Body of pancreas (tissue), 4 donors: ENCODE data around the gene ACSL1.

ENCODE experiments used
- POLR2A ChIP-seq, 3 donors: fragments of 450-650 bp; IDR thresholded peaks; one replicate each; pipeline ENCODE4 v1.6.1; 2016; ENCODE audit warnings: antibody characterized with exemption in 3 of 3, mild to moderate bottlenecking in 2 of 3
- TF ChIP-seq, protein P1 (sequence below), 7 experiments: fragments of 450-650 bp in 4 of 7; fragments of 200-600 bp in 3 of 7; sonication (generic) in 3 of 7; IDR thresholded peaks; one replicate each; pipeline ENCODE4 v1.5.1; 2016 to 2019; ENCODE audit warnings: antibody characterized with exemption in 7 of 7

DNA sequence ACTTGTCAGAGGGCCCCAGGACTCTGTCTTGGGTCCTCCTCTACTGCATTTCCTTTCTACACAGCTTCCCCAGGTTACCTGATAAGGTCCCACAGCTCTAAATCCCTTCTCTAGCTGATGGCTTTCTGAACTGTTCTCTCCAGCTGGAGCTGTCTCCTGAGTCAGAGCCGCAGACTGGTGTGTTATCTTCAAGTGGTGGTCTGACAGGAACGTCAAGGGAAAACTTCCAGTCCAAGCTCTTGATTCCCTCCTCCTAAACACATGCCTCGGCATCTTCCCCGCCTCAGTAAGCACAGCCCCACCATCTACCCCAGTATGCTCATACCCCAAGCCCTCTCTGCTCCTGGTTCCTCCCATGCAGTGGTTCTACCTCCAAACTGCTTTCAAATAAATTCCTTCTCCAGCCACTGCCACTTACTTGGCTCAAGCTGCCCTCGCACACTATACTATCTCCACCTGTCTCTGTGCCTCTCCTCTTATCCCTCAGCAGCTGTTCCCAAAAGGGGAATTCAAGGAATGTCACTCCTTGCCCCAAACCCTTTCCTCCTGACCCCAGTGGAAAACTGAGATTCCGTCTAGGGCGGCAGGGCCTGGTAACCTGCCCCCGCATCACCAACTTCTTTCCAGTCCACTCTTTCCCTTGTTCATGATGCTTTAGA, 74.7 kb downstream of the ACSL1 start:
- TF ChIP-seq, protein P1, sequence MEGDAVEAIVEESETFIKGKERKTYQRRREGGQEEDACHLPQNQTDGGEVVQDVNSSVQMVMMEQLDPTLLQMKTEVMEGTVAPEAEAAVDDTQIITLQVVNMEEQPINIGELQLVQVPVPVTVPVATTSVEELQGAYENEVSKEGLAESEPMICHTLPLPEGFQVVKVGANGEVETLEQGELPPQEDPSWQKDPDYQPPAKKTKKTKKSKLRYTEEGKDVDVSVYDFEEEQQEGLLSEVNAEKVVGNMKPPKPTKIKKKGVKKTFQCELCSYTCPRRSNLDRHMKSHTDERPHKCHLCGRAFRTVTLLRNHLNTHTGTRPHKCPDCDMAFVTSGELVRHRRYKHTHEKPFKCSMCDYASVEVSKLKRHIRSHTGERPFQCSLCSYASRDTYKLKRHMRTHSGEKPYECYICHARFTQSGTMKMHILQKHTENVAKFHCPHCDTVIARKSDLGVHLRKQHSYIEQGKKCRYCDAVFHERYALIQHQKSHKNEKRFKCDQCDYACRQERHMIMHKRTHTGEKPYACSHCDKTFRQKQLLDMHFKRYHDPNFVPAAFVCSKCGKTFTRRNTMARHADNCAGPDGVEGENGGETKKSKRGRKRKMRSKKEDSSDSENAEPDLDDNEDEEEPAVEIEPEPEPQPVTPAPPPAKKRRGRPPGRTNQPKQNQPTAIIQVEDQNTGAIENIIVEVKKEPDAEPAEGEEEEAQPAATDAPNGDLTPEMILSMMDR (IDR thresholded peaks at IDR 0.05), result no peak
- TF ChIP-seq POLR2A (IDR thresholded peaks at IDR 0.05), result no peak
